PFSK-1 (cell line): Measurements from ENCODE around the gene ATXN1.

Experiments used
- POLR2AphosphoS5 ChIP-seq: IDR thresholded peaks from 2 replicates; pipeline ENCODE4 v1.6.1; 2012; ENCODE audit warnings: low read depth, mild to moderate bottlenecking, control low read depth, low read length, moderate library complexity
- TF ChIP-seq, protein P1 (sequence below), 2 experiments: IDR thresholded peaks; 2 replicates each; pipeline versions ENCODE4 v1.6.1 to v1.8.0; 2011 to 2012; ENCODE audit warnings: low read depth in 2 of 2, low read length in 2 of 2, control low read depth in 1 of 2, inconsistent platforms in 1 of 2, mild to moderate bottlenecking in 1 of 2, moderate library complexity in 1 of 2; ENCODE audit not compliant: insufficient read depth in 1 of 2

GRCh38 chr6:16394632-16395031, 366.6 kb downstream of the ATXN1 start:
- TF ChIP-seq, protein P1, sequence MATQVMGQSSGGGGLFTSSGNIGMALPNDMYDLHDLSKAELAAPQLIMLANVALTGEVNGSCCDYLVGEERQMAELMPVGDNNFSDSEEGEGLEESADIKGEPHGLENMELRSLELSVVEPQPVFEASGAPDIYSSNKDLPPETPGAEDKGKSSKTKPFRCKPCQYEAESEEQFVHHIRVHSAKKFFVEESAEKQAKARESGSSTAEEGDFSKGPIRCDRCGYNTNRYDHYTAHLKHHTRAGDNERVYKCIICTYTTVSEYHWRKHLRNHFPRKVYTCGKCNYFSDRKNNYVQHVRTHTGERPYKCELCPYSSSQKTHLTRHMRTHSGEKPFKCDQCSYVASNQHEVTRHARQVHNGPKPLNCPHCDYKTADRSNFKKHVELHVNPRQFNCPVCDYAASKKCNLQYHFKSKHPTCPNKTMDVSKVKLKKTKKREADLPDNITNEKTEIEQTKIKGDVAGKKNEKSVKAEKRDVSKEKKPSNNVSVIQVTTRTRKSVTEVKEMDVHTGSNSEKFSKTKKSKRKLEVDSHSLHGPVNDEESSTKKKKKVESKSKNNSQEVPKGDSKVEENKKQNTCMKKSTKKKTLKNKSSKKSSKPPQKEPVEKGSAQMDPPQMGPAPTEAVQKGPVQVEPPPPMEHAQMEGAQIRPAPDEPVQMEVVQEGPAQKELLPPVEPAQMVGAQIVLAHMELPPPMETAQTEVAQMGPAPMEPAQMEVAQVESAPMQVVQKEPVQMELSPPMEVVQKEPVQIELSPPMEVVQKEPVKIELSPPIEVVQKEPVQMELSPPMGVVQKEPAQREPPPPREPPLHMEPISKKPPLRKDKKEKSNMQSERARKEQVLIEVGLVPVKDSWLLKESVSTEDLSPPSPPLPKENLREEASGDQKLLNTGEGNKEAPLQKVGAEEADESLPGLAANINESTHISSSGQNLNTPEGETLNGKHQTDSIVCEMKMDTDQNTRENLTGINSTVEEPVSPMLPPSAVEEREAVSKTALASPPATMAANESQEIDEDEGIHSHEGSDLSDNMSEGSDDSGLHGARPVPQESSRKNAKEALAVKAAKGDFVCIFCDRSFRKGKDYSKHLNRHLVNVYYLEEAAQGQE (IDR thresholded peaks at IDR 0.05; ENCODE audit: insufficient read depth in 1 of 2, low read depth in 2 of 2, low read length in 2 of 2): no peak
- no peak for TF ChIP-seq POLR2AphosphoS5
